Vagina (tissue), 2 donors: ENCODE measurements around the gene GPX7. TPM values are rescaled to one million over a fixed set of nuclear protein-coding genes. Genes with fewer than 3 reads are reported as not detected.

ENCODE experiments used
- DNase-seq, 2 donors: peaks; one replicate each; pipeline ENCODE4 v3.0.0-alpha.2; 2017; ENCODE audit errors: extremely low spot score in 2 of 2
- H3K27ac ChIP-seq: fragments of 200-600 bp; sonication (generic); one replicate; pipeline ENCODE4 v1.5.1; 2019
- H3K27me3 ChIP-seq: fragments of 200-600 bp; sonication (generic); one replicate; pipeline ENCODE4 v1.5.1; 2019
- H3K36me3 ChIP-seq, 2 donors: fragments of 200-600 bp; sonication (generic); one replicate each; pipeline ENCODE4 v1.5.1; 2017 to 2019
- H3K4me1 ChIP-seq: fragments of 200-600 bp; sonication (generic); one replicate; pipeline ENCODE4 v1.5.1; 2019
- H3K4me3 ChIP-seq, 2 donors: fragments of 200-600 bp; sonication (generic); 1 replicate in 1 of 2; 2 replicates in 1 of 2; pipeline ENCODE4 v1.5.1; 2016 to 2019
- H3K9me3 ChIP-seq: fragments of 200-600 bp; sonication (generic); one replicate; pipeline ENCODE4 v1.5.1; 2019
- POLR2A ChIP-seq, 2 donors: fragments of 450-650 bp; IDR thresholded peaks; one replicate each; pipeline ENCODE4 v1.6.1; 2017; ENCODE audit warnings: antibody characterized with exemption in 2 of 2, mild to moderate bottlenecking in 2 of 2, moderate library complexity in 2 of 2
- POLR2AphosphoS5 ChIP-seq, 2 donors: sonication (generic); formaldehyde crosslinking; IDR thresholded peaks; one replicate each; pipeline ENCODE4 v1.9.0; 2017; ENCODE audit warnings: antibody characterized with exemption in 2 of 2, mild to moderate bottlenecking in 2 of 2, low read depth in 1 of 2; ENCODE audit not compliant: insufficient read depth in 1 of 2
- intact Hi-C: fragments of 100-400 bp; cut with DNase I; formaldehyde crosslinking; loops from one replicate; pipeline ENCODE4 v1.15.1; 2023
- total RNA-seq: library from RNA; depleted of rRNA; stranded (reverse); fragments of >200 nt; gene quantifications from one replicate; pipeline ENCODE4 v1.2.3, GENCODE V29; 2016
- TF ChIP-seq, protein P1 (sequence below), 3 experiments: fragments of 450-650 bp in 2 of 3; fragments of 200-600 bp in 1 of 3; sonication (generic) in 1 of 3; IDR thresholded peaks; one replicate each; pipeline ENCODE4 v1.5.1; 2017 to 2019; ENCODE audit warnings: antibody characterized with exemption in 3 of 3, mild to moderate bottlenecking in 2 of 3, moderate library complexity in 2 of 3

The GPX7 gene
- total RNA-seq, 1 donor from 2014 or later, result 9.8 TPM

DNA sequence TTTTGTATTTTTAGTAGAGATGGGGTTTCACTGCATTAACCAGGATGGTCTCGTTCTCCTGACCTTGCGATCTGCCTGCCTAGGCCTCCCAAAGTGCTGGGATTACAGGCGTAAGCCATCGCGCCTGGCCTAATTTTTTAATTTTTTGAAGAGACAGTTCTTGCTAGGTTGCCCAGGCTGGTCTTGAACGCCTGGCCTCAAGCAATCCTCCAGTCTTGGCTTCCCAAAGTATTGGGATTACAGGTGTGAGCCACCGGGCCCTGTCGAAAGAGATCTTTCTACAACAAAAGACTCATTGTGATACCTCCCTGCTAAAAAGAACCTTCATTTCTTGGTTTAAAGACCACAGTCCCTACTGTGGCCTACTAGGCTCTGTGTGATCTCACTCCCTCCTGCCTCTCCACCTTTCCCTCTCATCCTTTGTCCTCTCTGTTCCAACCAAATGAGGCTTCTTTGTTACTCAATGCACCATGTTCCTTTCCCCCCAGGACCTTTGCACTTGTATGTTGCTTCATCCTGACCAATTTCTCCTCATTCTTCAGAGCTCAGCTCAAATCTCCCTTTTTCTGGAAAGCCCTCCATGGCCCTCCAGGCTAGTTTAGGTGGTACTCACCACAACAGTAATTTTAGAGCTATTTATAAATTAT, 1.5 kb upstream of the GPX7 start:
- intact Hi-C loops, result no loop called here
- TF ChIP-seq POLR2A (IDR thresholded peaks at IDR 0.05) (no peak), POLR2AphosphoS5 (IDR thresholded peaks at IDR 0.05; ENCODE audit: insufficient read depth in 1 of 2, low read depth in 1 of 2) (no peak)
- TF ChIP-seq, protein P1, sequence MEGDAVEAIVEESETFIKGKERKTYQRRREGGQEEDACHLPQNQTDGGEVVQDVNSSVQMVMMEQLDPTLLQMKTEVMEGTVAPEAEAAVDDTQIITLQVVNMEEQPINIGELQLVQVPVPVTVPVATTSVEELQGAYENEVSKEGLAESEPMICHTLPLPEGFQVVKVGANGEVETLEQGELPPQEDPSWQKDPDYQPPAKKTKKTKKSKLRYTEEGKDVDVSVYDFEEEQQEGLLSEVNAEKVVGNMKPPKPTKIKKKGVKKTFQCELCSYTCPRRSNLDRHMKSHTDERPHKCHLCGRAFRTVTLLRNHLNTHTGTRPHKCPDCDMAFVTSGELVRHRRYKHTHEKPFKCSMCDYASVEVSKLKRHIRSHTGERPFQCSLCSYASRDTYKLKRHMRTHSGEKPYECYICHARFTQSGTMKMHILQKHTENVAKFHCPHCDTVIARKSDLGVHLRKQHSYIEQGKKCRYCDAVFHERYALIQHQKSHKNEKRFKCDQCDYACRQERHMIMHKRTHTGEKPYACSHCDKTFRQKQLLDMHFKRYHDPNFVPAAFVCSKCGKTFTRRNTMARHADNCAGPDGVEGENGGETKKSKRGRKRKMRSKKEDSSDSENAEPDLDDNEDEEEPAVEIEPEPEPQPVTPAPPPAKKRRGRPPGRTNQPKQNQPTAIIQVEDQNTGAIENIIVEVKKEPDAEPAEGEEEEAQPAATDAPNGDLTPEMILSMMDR (IDR thresholded peaks at IDR 0.05), result no peak
- Histone ChIP-seq H3K4me3 (no peak overlapping the region), H3K27ac (no peak overlapping the region), H3K9me3 (no peaks in the 10 kb centered on the region), H3K36me3 (no peaks in the 10 kb centered on the region), H3K4me1 (peaks cover 32% of the 10 kb centered on the region), H3K27me3 (no peaks in the 10 kb centered on the region)
- no peak for DNase-seq

- Histone ChIP-seq H3K36me3 (no peaks in the 10 kb centered on the region), H3K4me1 (peaks cover 32% of the 10 kb centered on the region), H3K27me3 (no peaks in the 10 kb centered on the region), H3K9me3 (no peaks in the 10 kb centered on the region), H3K4me3 (peak overlapping the region; percentile 66 to 76), H3K27ac (peak overlapping the region; percentile 93)
- no peak for DNase-seq
- intact Hi-C loops, result no loop called here
- TF ChIP-seq, protein P1 (IDR thresholded peaks at IDR 0.05), result no peak
- no peak for TF ChIP-seq POLR2AphosphoS5 (IDR thresholded peaks at IDR 0.05; ENCODE audit: insufficient read depth in 1 of 2, low read depth in 1 of 2)
- no peak for TF ChIP-seq POLR2A (IDR thresholded peaks at IDR 0.05)
These were observed 652 bp upstream of the GPX7 start for GRCh38 chr1:52601519-52601918.

DNA sequence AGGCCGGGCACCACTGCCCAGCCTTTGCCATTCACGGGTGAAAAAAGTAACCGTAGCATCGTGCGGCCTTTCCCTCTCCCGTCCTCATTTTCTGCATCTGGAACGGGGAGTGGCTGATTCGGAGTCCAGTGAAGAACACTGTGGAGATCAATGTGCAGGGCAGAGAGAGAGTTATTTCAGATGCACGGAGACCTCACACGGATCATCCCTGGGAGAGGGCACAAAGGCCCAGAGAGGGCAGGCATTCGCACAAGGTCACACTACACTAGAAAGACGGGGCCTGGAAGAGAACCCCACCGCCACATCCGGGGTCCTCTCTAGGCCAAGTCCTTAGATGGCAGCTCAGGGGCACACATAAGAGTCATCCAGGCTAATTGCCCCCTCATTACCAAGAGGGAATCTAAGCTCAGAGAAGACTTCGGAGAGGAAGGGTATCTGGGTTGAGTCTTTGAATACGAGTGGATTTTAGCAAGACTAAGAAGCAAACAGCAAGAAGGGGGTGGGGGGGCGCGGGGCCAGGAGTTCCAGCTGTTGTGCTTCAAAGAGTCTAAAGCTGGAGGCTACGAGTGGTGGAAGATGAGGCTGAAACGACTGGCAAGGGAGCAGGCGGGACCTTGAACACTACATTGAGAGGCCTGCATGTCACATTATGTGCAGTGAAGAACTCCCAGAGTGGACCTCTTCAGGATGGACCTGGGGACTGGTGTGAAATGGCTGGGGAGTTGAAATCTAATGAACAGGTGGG, 857 bp downstream of the GPX7 start:
- DNase-seq, result no peak
- Histone ChIP-seq H3K27ac (peak overlapping the region; percentile 93), H3K27me3 (no peaks in the 10 kb centered on the region)

DNA sequence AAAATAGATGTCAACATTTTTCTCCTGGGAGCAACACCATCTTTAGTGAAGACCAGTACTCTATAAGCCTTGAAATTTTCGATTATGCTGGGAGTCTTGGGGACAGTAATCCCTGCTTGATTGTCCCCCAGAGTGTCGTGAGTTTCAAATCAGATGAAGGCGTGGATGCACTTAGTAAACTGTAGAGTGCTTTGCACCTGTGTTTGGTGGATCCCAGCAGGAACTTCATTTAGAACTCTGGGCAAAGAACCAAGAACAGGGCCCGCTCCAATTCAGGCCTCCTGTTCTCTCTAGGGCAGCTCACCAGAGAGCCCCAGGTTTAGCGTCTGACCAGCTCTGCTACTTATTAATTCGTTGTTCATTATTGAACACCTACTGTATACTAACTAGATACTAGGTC, 1.5 kb downstream of the GPX7 start:
- no peaks in the 10 kb centered on the region for H3K9me3 ChIP-seq
- intact Hi-C loops, result no loop called here
- TF ChIP-seq POLR2A (IDR thresholded peaks at IDR 0.05) (no peak), POLR2AphosphoS5 (IDR thresholded peaks at IDR 0.05; ENCODE audit: insufficient read depth in 1 of 2, low read depth in 1 of 2) (no peak)
- TF ChIP-seq, protein P1 (IDR thresholded peaks at IDR 0.05), result no peak
- peak overlapping the region; percentile 93 for H3K27ac ChIP-seq
- no peak for DNase-seq
- H3K4me3 ChIP-seq, result no peak overlapping the region
- H3K27me3 ChIP-seq, result no peaks in the 10 kb centered on the region
- peaks cover 32% of the 10 kb centered on the region for H3K4me1 ChIP-seq
- peaks cover 0 to 17% of the 10 kb centered on the region in 2 donors for H3K36me3 ChIP-seq

More for the DNA sequence above, 857 bp downstream of the GPX7 start:
- intact Hi-C loops, result no loop called here
- TF ChIP-seq POLR2AphosphoS5 (IDR thresholded peaks at IDR 0.05; ENCODE audit: insufficient read depth in 1 of 2, low read depth in 1 of 2) (no peak), POLR2A (IDR thresholded peaks at IDR 0.05) (no peak)
- TF ChIP-seq, protein P1 (IDR thresholded peaks at IDR 0.05), result no peak
- H3K36me3 ChIP-seq, result peaks cover 0 to 13% of the 10 kb centered on the region in 2 donors
- H3K4me3 ChIP-seq, result peak overlapping the region; percentile 66 to 76
- peaks cover 32% of the 10 kb centered on the region for H3K4me1 ChIP-seq
- no peaks in the 10 kb centered on the region for H3K9me3 ChIP-seq
